Colonic mucosa (tissue), 4 donors: ENCODE measurements around the gene DPY19L3. TPM values are rescaled to one million over a fixed set of nuclear protein-coding genes. Genes with fewer than 3 reads are reported as not detected.

Source experiments
- DNase-seq: peaks from one replicate; pipeline ENCODE4 v3.0.0-alpha.2; 2020
- H3K27ac ChIP-seq: fragments of 200-600 bp; one replicate; pipeline ENCODE4 v1.8.0; 2021
- H3K27me3 ChIP-seq: fragments of 200-600 bp; one replicate; pipeline ENCODE4 v1.8.0; 2021
- H3K36me3 ChIP-seq: fragments of 200-600 bp; one replicate; pipeline ENCODE4 v1.8.0; 2021
- H3K4me1 ChIP-seq: fragments of 200-600 bp; one replicate; pipeline ENCODE4 v1.8.0; 2021; ENCODE audit warnings: mild to moderate bottlenecking
- H3K4me3 ChIP-seq: fragments of 200-600 bp; one replicate; pipeline ENCODE4 v1.8.0; 2021
- H3K9ac ChIP-seq, 2 donors: one replicate each; pipeline ENCODE4 v1.7.0; 2013; ENCODE audit warnings: control low read depth in 2 of 2, low read depth in 2 of 2, low read length in 2 of 2
- H3K9me3 ChIP-seq: fragments of 200-600 bp; one replicate; pipeline ENCODE4 v1.8.0; 2021
- CTCF ChIP-seq: fragments of 200-600 bp; IDR thresholded peaks from one replicate; pipeline ENCODE4 v1.8.0; 2022; ENCODE audit warnings: antibody characterized with exemption, mild to moderate bottlenecking
- intact Hi-C: fragments of 100-400 bp; cut with DNase I; formaldehyde crosslinking; loops from one replicate; pipeline ENCODE4 v1.14.1; 2022
- total RNA-seq, 2 donors: library from RNA; stranded (reverse); fragmentation: NEBNext Ultra II Directional in 1 of 2; extraction: Animal tissue kit (Norgen Biotek cat#: 25700) in 1 of 2; gene quantifications; one replicate each; pipeline ENCODE4 v1.2.1, GENCODE V29; 2021
- donor health status: healthy.
- donor health status: DM: no; HTN: no; CAD: no.
- donor health status: DM: no; HTN: no; CAD: no.

DPY19L3 gene
- total RNA-seq, 2 donors from 2014 or later = 12.1 to 13.6 TPM

- intact Hi-C loops = no loop called here
- no peaks in the 10 kb centered on the region for H3K36me3 ChIP-seq
- H3K27ac ChIP-seq = no peak overlapping the region
These were observed 43.3 kb upstream of the DPY19L3 start for GRCh38 chr19:32362318-32362691.

GRCh38 chr19:32363175-32363574 lies 42.4 kb upstream of the DPY19L3 start:
- Histone ChIP-seq H3K9me3 (no peaks in the 10 kb centered on the region), H3K36me3 (no peaks in the 10 kb centered on the region), H3K27ac (peak overlapping the region; percentile 20), H3K4me1 (no peaks in the 10 kb centered on the region), H3K9ac (no peak overlapping the region), H3K4me3 (no peak overlapping the region), H3K27me3 (no peaks in the 10 kb centered on the region)
- TF ChIP-seq CTCF = no peak
- intact Hi-C loops = no loop called here
- DNase-seq = no peak

More at GRCh38 chr19:32362318-32362691, 43.3 kb upstream of the DPY19L3 start:
- H3K4me1 ChIP-seq = no peaks in the 10 kb centered on the region
- no peaks in the 10 kb centered on the region for H3K9me3 ChIP-seq
- no peak for DNase-seq
- no peak overlapping the region for H3K9ac ChIP-seq
- H3K4me3 ChIP-seq = no peak overlapping the region
- H3K27me3 ChIP-seq = no peaks in the 10 kb centered on the region
- TF ChIP-seq CTCF = no peak

- H3K9me3 ChIP-seq = no peaks in the 10 kb centered on the region
- no peak overlapping the region for H3K4me3 ChIP-seq
- intact Hi-C loops = no loop called here
- H3K27me3 ChIP-seq = no peaks in the 10 kb centered on the region
- no peak for DNase-seq
- H3K27ac ChIP-seq = peak overlapping the region; percentile 20
- no peak overlapping the region for H3K9ac ChIP-seq
- H3K4me1 ChIP-seq = no peaks in the 10 kb centered on the region
- no peak for TF ChIP-seq CTCF
- no peaks in the 10 kb centered on the region for H3K36me3 ChIP-seq
These were observed 41.9 kb upstream of the DPY19L3 start for GRCh38 chr19:32363632-32364031.

- H3K4me1 ChIP-seq = no peaks in the 10 kb centered on the region
- no peaks in the 10 kb centered on the region for H3K9me3 ChIP-seq
- H3K36me3 ChIP-seq = no peaks in the 10 kb centered on the region
- no peak overlapping the region for H3K4me3 ChIP-seq
- no peak overlapping the region for H3K27ac ChIP-seq
- H3K9ac ChIP-seq = no peak overlapping the region
- no peak for TF ChIP-seq CTCF
- intact Hi-C loops = no loop called here
- H3K27me3 ChIP-seq = no peaks in the 10 kb centered on the region
- no peak for DNase-seq
These were observed 41.5 kb upstream of the DPY19L3 start for GRCh38 chr19:32364040-32364439.

GRCh38 chr19:32367063-32367462 lies 38.5 kb upstream of the DPY19L3 start:
- Histone ChIP-seq H3K36me3 (no peaks in the 10 kb centered on the region), H3K9me3 (no peaks in the 10 kb centered on the region), H3K4me3 (no peak overlapping the region), H3K27me3 (no peaks in the 10 kb centered on the region), H3K9ac (no peak overlapping the region), H3K4me1 (no peaks in the 10 kb centered on the region), H3K27ac (no peak overlapping the region)
- no peak for DNase-seq
- TF ChIP-seq CTCF = no peak
- intact Hi-C loops = no loop called here
